Endodermal cell (in vitro differentiated cells): Measurements from ENCODE around the gene ITGA11. TPM values are rescaled to one million over a fixed set of nuclear protein-coding genes. Genes with fewer than 3 reads are reported as not detected.

Experiments
- DNase-seq: peaks from one replicate; pipeline ENCODE4 v3.0.0-alpha.2; 2017
- H3K27ac ChIP-seq: 2 replicates; pipeline ENCODE4 v1.5.1; 2013; ENCODE audit warnings: mild to moderate bottlenecking, low read depth, low read length, moderate library complexity
- H3K27me3 ChIP-seq: 2 replicates; pipeline ENCODE4 v1.6.1; 2013; ENCODE audit warnings: mild to moderate bottlenecking, low read length, moderate library complexity; ENCODE audit not compliant: insufficient read depth, control insufficient read depth, poor library complexity, severe bottlenecking
- H3K36me3 ChIP-seq: 2 replicates; pipeline ENCODE4 v1.7.0; 2013; ENCODE audit warnings: mild to moderate bottlenecking, low read length, moderate library complexity; ENCODE audit not compliant: control insufficient read depth, insufficient read depth
- H3K4me1 ChIP-seq: one replicate; pipeline ENCODE4 v1.7.0; 2013; ENCODE audit warnings: low read length; ENCODE audit not compliant: control insufficient read depth, insufficient read depth
- H3K4me3 ChIP-seq: 2 replicates; pipeline ENCODE4 v1.5.1; 2013; ENCODE audit warnings: mild to moderate bottlenecking, low read length, moderate library complexity
- H3K9ac ChIP-seq: 2 replicates; pipeline ENCODE4 v1.6.1; 2013; ENCODE audit warnings: mild to moderate bottlenecking, low read length, moderate library complexity; ENCODE audit not compliant: poor library complexity, severe bottlenecking; ENCODE audit errors: extremely low read depth
- H3K9me3 ChIP-seq: 2 replicates; pipeline ENCODE4 v1.6.1; 2013; ENCODE audit warnings: mild to moderate bottlenecking, low read length, moderate library complexity; ENCODE audit not compliant: control insufficient read depth
- H3K27ac Mint-ChIP-seq: 2 replicates; pipeline ENCODE4 v1.8.0; 2020; ENCODE audit warnings: mixed read lengths
- H3K27me3 Mint-ChIP-seq: 2 replicates; pipeline ENCODE4 v1.8.0; 2021; ENCODE audit warnings: mild to moderate bottlenecking, mixed read lengths; ENCODE audit not compliant: insufficient read depth
- H3K36me3 Mint-ChIP-seq: 2 replicates; pipeline ENCODE4 v1.8.0; 2020; ENCODE audit warnings: low read depth, mixed read lengths
- H3K4me1 Mint-ChIP-seq: 2 replicates; pipeline ENCODE4 v1.8.0; 2020; ENCODE audit warnings: mixed read lengths
- H3K4me3 Mint-ChIP-seq: 2 replicates; pipeline ENCODE4 v1.8.0; 2020; ENCODE audit warnings: mild to moderate bottlenecking, moderate library complexity, mixed read lengths
- H3K9me3 Mint-ChIP-seq: 2 replicates; pipeline ENCODE4 v1.8.0; 2020; ENCODE audit warnings: mild to moderate bottlenecking, mixed read lengths
- CTCF ChIP-seq: fragments of 200-600 bp; sonication (generic); conservative IDR thresholded peaks from 2 replicates; pipeline ENCODE4 v1.5.0; 2021; ENCODE audit warnings: antibody characterized with exemption, mild to moderate bottlenecking
- WGBS, 2 experiments: methylation state at CpG; one replicate each; pipeline versions ENCODE4 v1.1.5 to v1.1.7; 2013; ENCODE audit warnings: missing lambda C conversion rate in 2 of 2, mixed read lengths in 1 of 2; ENCODE audit not compliant: insufficient coverage in 1 of 2, insufficient read length in 1 of 2; 5-methylcytosine and 5-hydroxymethylcytosine counted together
- total RNA-seq, 2 donors: library from RNA; stranded (reverse); fragmentation: NEBNext Ultra II Directional in 1 of 2; extraction: Animal tissue kit (Norgen Biotek cat#: 25700) in 1 of 2; gene quantifications; 2 replicates in 1 of 2; 3 replicates in 1 of 2; pipeline ENCODE4 v1.2.1, GENCODE V29; 2021

Gene ITGA11
- total RNA-seq, 2 donors from 2014 or later = 0.35 to 1.4 TPM

- Histone ChIP-seq H3K9ac (no peak overlapping the region), H3K9me3 (no peaks in the 10 kb centered on the region), H3K27ac (no peak overlapping the region), H3K4me1 (no peaks in the 10 kb centered on the region), H3K4me3 (no peak overlapping the region), H3K27me3 (no peaks in the 10 kb centered on the region), H3K36me3 (no peaks in the 10 kb centered on the region)
- Mint-ChIP-seq H3K9me3 (no peaks in the 10 kb centered on the region), H3K4me1 (peaks cover 10% of the 10 kb centered on the region), H3K27me3 (peaks cover 2% of the 10 kb centered on the region), H3K36me3 (no peaks in the 10 kb centered on the region), H3K4me3 (no peak overlapping the region), H3K27ac (no peak overlapping the region)
- WGBS, 2 experiments = 92 to 100% methylated on average over 1 of the region's 1 CpG
- TF ChIP-seq CTCF = no peak
- no peak for DNase-seq
Observed at GRCh38 chr15:68362537-68363126, 69.3 kb downstream of the ITGA11 start.

- Mint-ChIP-seq H3K27me3 (peaks cover 4% of the 10 kb centered on the region), H3K9me3 (peaks cover 12% of the 10 kb centered on the region), H3K4me1 (no peaks in the 10 kb centered on the region), H3K36me3 (no peaks in the 10 kb centered on the region), H3K27ac (no peak overlapping the region), H3K4me3 (no peak overlapping the region)
- H3K27ac ChIP-seq = no peak overlapping the region
- no peak overlapping the region for H3K9ac ChIP-seq
- H3K4me3 ChIP-seq = no peak overlapping the region
- no peaks in the 10 kb centered on the region for H3K27me3 ChIP-seq
- TF ChIP-seq CTCF = no peak
- no peaks in the 10 kb centered on the region for H3K4me1 ChIP-seq
- no peak for DNase-seq
- peaks cover 13% of the 10 kb centered on the region for H3K9me3 ChIP-seq
- WGBS, 2 experiments = 89 to 90% methylated on average over 6 to 8 of the region's 8 CpGs
- no peaks in the 10 kb centered on the region for H3K36me3 ChIP-seq
Observed at GRCh38 chr15:68360721-68361120, 71.2 kb downstream of the ITGA11 start.

DNA sequence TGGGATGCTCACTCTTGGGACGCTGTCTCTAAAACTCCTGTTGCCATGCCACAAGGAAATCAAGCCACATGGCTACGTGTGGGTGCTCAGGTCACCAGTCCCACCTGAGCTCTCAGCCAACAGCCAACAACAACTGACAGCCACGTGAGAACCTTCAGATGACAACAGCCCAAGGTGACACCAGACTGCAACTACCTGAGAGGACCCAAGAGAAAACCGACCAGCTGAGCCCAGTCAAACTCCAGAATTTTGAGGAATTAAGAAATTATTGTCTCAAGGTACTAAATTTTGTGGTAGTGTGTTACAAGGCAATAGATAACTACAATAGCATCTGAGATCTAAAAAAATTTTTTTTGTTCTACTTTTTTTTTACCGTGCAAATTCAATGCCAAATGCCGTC lies 75.2 kb downstream of the ITGA11 start:
- WGBS, 2 experiments = 92 to 96% methylated on average over 4 to 6 of the region's 6 CpGs
- H3K9me3 ChIP-seq = peaks cover 13% of the 10 kb centered on the region
- H3K27ac ChIP-seq = no peak overlapping the region
- no peaks in the 10 kb centered on the region for H3K36me3 ChIP-seq
- TF ChIP-seq CTCF = no peak
- Mint-ChIP-seq H3K27me3 (peaks cover 4% of the 10 kb centered on the region), H3K27ac (no peak overlapping the region), H3K4me1 (no peaks in the 10 kb centered on the region), H3K36me3 (no peaks in the 10 kb centered on the region), H3K4me3 (no peak overlapping the region), H3K9me3 (peaks cover 12% of the 10 kb centered on the region)
- H3K9ac ChIP-seq = no peak overlapping the region
- H3K4me3 ChIP-seq = no peak overlapping the region
- no peak for DNase-seq
- no peaks in the 10 kb centered on the region for H3K27me3 ChIP-seq
- no peaks in the 10 kb centered on the region for H3K4me1 ChIP-seq
